ENCODE results near the gene SLC8A3.

- TF ChIP-seq NRF1 (conservative IDR thresholded peaks at IDR 0.05; ENCODE audit: low read depth, low read length), result no peak
- no peak for TF ChIP-seq SP1 (IDR thresholded peaks at IDR 0.05; ENCODE audit: low read depth, low read length)
- TF ChIP-seq TCF12 (IDR thresholded peaks at IDR 0.05; ENCODE audit: low read depth, low read length), result no peak
- no peak for TF ChIP-seq CTCF (IDR thresholded peaks at IDR 0.05 in 2 of 3, conservative IDR thresholded peaks at IDR 0.05 in 1 of 3; ENCODE audit: control insufficient read depth in 2 of 3, extremely low read depth in 1 of 3, insufficient read depth in 1 of 3, low read depth in 3 of 3, low read length in 3 of 3)
- no peak for TF ChIP-seq TBL1XR1 (IDR thresholded peaks at IDR 0.05; ENCODE audit: low read depth, low read length)
- no peak for TF ChIP-seq POLR2AphosphoS5 (IDR thresholded peaks at IDR 0.05; ENCODE audit: low read length)
- TF ChIP-seq YY1 (IDR thresholded peaks at IDR 0.05; ENCODE audit: low read depth, low read length), result no peak
- TF ChIP-seq ATF3 (IDR thresholded peaks at IDR 0.05; ENCODE audit: borderline replicate concordance, extremely low read depth, low read depth, low read length), result no peak
- no peak for TF ChIP-seq ZNF687 (IDR thresholded peaks at IDR 0.05)
Measured at GRCh38 chr14:70180718-70181117, 8.0 kb downstream of the SLC8A3 start.
